Mesenteric fat pad (tissue), 1 donor: ENCODE results near the gene POLL. TPM values are rescaled to one million over a fixed set of nuclear protein-coding genes. Genes with fewer than 3 reads are reported as not detected.
A peak's percentile ranks its signal among the peaks of the same experiment; 100 is the strongest.
"Not testable (repeated sequence)": the region's sequence is repeated elsewhere in the genome, so short reads cannot be mapped to it uniquely, and the experiment has no call there.

Source experiments
- DNase-seq: peaks from one replicate; pipeline ENCODE4 v3.0.0-alpha.2; 2020; ENCODE audit warnings: low spot score
- long read RNA-seq: library from polyadenylated mRNA; unstranded; transcript quantifications from one replicate; pipeline ENCODE4 v2.0.0, GENCODE V29; 2020
- total RNA-seq: library from RNA; stranded (reverse); fragmentation: NEBNext Ultra II Directional; extraction: Animal tissue kit (Norgen Biotek cat#: 25700); gene quantifications from one replicate; pipeline ENCODE4 v1.2.1, GENCODE V29; 2021
- donor health status: DM: yes; HTN: yes; CAD: no.

POLL gene
- total RNA-seq = 15.5 TPM
- long read RNA-seq, partial matches to known transcripts = 2 of 47 reads
- long read RNA-seq, other reads (novel, unspliced or antisense) = 36 of 47 reads

- DNase-seq = peak; percentile 98
Observed at GRCh38 chr10:101587725-101588653, at the start of gene POLL, which contains the start of gene DPCD. Gene POLL, minus strand, starts transcription at chr10:101588257. Its CDS starts 897 bp downstream, at chr10:101587360. Gene DPCD, plus strand, starts transcription at chr10:101588321. Its CDS starts 16 bp downstream, at chr10:101588337.

- DNase-seq = not testable (repeated sequence)
Observed at GRCh38 chr10:101633510-101633909, 45.5 kb upstream of the POLL start.

GRCh38 chr10:101631821-101632475 is 43.9 kb upstream of the POLL start:
- peak; percentile 41 for DNase-seq

GRCh38 chr10:101630633-101630920 is 42.5 kb upstream of the POLL start:
- DNase-seq = peak; percentile 20

GRCh38 chr10:101629837-101630632 is 42.0 kb upstream of the POLL start:
- peak; percentile 59 for DNase-seq

GRCh38 chr10:101625821-101626412 is 37.9 kb upstream of the POLL start:
- peak; percentile 33 for DNase-seq

GRCh38 chr10:101624526-101625102 is 36.6 kb upstream of the POLL start:
- peak; percentile 35 for DNase-seq

- DNase-seq = no peak
Observed at GRCh38 chr10:101623528-101623927, 35.5 kb upstream of the POLL start.

GRCh38 chr10:101619983-101620382 is 31.9 kb upstream of the POLL start:
- peak; percentile 84 for DNase-seq

GRCh38 chr10:101618871-101619270 is 30.8 kb upstream of the POLL start:
- DNase-seq = peak; percentile 71

- DNase-seq = peak; percentile 62
Observed at GRCh38 chr10:101617824-101618568, 29.9 kb upstream of the POLL start.

- DNase-seq = peak; percentile 55
Observed at GRCh38 chr10:101617102-101617823, 29.2 kb upstream of the POLL start.

- DNase-seq = peak; percentile 68
Observed at GRCh38 chr10:101616415-101617101, 28.5 kb upstream of the POLL start.

- DNase-seq = peak; percentile 85
Observed at GRCh38 chr10:101615525-101616116, 27.6 kb upstream of the POLL start.

- DNase-seq = peak; percentile 59
Observed at GRCh38 chr10:101614663-101615524, 26.8 kb upstream of the POLL start.

GRCh38 chr10:101613646-101614045 is 25.6 kb upstream of the POLL start:
- DNase-seq = peak; percentile 83

- DNase-seq = no peak
Observed at GRCh38 chr10:101612872-101613271, 24.8 kb upstream of the POLL start.
